IMR-90 (cell line): ENCODE results near the gene KANSL3. TPM values are rescaled to one million over a fixed set of nuclear protein-coding genes. Genes with fewer than 3 reads are reported as not detected.

Source experiments
- ATAC-seq: fragments of 200-7000 bp; cut with Tn5 transposase; 2 replicates; pipeline ENCODE4 v1.9.1; 2020; ENCODE audit warnings: low read depth, mild to moderate bottlenecking, moderate library complexity
- BruUV-seq: library from RNA; stranded (reverse); fragments of 400-500 nt; replicated peaks from 2 replicates; lab custom pipeline; 2021; lab: Mats Ljungman, UMichigan
- CTCF ChIA-PET: fragments of 300-600 bp; formaldehyde crosslinking; extraction: SDS; loops from one replicate; lab custom pipeline; 2021; ENCODE audit warnings: antibody characterized with exemption; lab: Yijun Ruan, JAX
- POLR2A ChIA-PET: fragments of 300-600 bp; sonication (Branson Sonifier 250); formaldehyde crosslinking; loops from one replicate; lab custom pipeline; 2022; ENCODE audit warnings: antibody characterized with exemption; ENCODE audit not compliant: unreplicated experiment; lab: Charles Lee
- DNase-seq: peaks from one replicate; pipeline ENCODE4 v3.0.0; 2013
- H2AFZ ChIP-seq: replicated peaks from 2 replicates; pipeline ENCODE3; 2013; ENCODE audit warnings: low read length, mild to moderate bottlenecking; ENCODE audit not compliant: poor library complexity
- H2AK5ac ChIP-seq: 2 replicates; pipeline ENCODE4 v1.6.1; 2013; ENCODE audit warnings: low read depth, low read length, inconsistent platforms
- H2AK9ac ChIP-seq: replicated peaks from 2 replicates; pipeline ENCODE3; 2013; ENCODE audit warnings: mild to moderate bottlenecking, low read depth, low read length, moderate library complexity; ENCODE audit not compliant: poor library complexity
- H2BK120ac ChIP-seq: 2 replicates; pipeline ENCODE4 v1.6.1; 2013; ENCODE audit warnings: low read depth, low read length, inconsistent platforms
- H2BK15ac ChIP-seq: 3 replicates; pipeline ENCODE4 v1.6.1; 2013; ENCODE audit warnings: low read depth, low read length, inconsistent platforms
- H2BK20ac ChIP-seq: 2 replicates; pipeline ENCODE4 v1.6.1; 2013; ENCODE audit warnings: low read depth, mild to moderate bottlenecking, inconsistent platforms, low read length, moderate library complexity
- H2BK5ac ChIP-seq: 2 replicates; pipeline ENCODE4 v1.6.1; 2013; ENCODE audit warnings: mild to moderate bottlenecking, low read depth, low read length, inconsistent platforms; ENCODE audit not compliant: poor library complexity, severe bottlenecking
- H3K14ac ChIP-seq: replicated peaks from 2 replicates; pipeline ENCODE4 v1.6.1; 2013; ENCODE audit warnings: low read depth, low read length, inconsistent platforms
- H3K18ac ChIP-seq: 2 replicates; pipeline ENCODE4 v1.6.1; 2013; ENCODE audit warnings: low read depth, low read length, control low read depth
- H3K23ac ChIP-seq: 2 replicates; pipeline ENCODE4 v1.6.1; 2013; ENCODE audit warnings: low read depth, low read length, inconsistent platforms
- H3K27ac ChIP-seq: 2 replicates; pipeline ENCODE4 v1.5.1; 2013; ENCODE audit warnings: mild to moderate bottlenecking, control low read depth, low read length; ENCODE audit not compliant: insufficient read depth
- H3K27me3 ChIP-seq: 2 replicates; pipeline ENCODE4 v1.6.1; 2013; ENCODE audit warnings: low read length; ENCODE audit not compliant: control insufficient read depth, insufficient read depth
- H3K36me3 ChIP-seq: 2 replicates; pipeline ENCODE4 v1.6.1; 2013; ENCODE audit warnings: low read length, mixed read lengths; ENCODE audit not compliant: control insufficient read depth, insufficient read depth
- H3K4ac ChIP-seq: 2 replicates; pipeline ENCODE4 v1.6.1; 2013; ENCODE audit warnings: low read depth, low read length, inconsistent platforms
- H3K4me1 ChIP-seq: 2 replicates; pipeline ENCODE4 v1.6.1; 2013; ENCODE audit warnings: low read length, mixed read lengths; ENCODE audit not compliant: control insufficient read depth, insufficient read depth
- H3K4me2 ChIP-seq: 2 replicates; pipeline ENCODE4 v1.6.1; 2013; ENCODE audit warnings: low read depth, mild to moderate bottlenecking, control low read depth, low read length, moderate library complexity
- H3K4me3 ChIP-seq: 2 replicates; pipeline ENCODE4 v1.5.1; 2013; ENCODE audit warnings: low read depth, mild to moderate bottlenecking, control low read depth, low read length, moderate library complexity; ENCODE audit not compliant: insufficient read depth
- H3K56ac ChIP-seq: 2 replicates; pipeline ENCODE4 v1.6.1; 2013; ENCODE audit warnings: low read length, inconsistent platforms; ENCODE audit not compliant: insufficient read depth; ENCODE audit errors: extremely low read depth
- H3K79me1 ChIP-seq, 2 experiments: 2 replicates each; pipeline ENCODE4 v1.6.1; 2013; ENCODE audit warnings: low read length in 2 of 2, inconsistent platforms in 1 of 2, low read depth in 1 of 2
- H3K9ac ChIP-seq: 2 replicates; pipeline ENCODE4 v1.6.1; 2013; ENCODE audit warnings: low read depth, low read length, control low read depth
- H3K9me1 ChIP-seq: 2 replicates; pipeline ENCODE4 v1.6.1; 2013; ENCODE audit warnings: low read length, inconsistent platforms; ENCODE audit not compliant: insufficient read depth
- H3K9me3 ChIP-seq: 2 replicates; pipeline ENCODE4 v1.6.1; 2013; ENCODE audit warnings: low read length; ENCODE audit not compliant: control insufficient read depth, insufficient read depth
- H4K20me1 ChIP-seq: 2 replicates; pipeline ENCODE4 v1.6.1; 2013; ENCODE audit warnings: low read length, inconsistent platforms; ENCODE audit not compliant: insufficient read depth
- H4K5ac ChIP-seq: 2 replicates; pipeline ENCODE4 v1.6.1; 2013; ENCODE audit warnings: mild to moderate bottlenecking, low read depth, low read length, control low read depth
- H4K8ac ChIP-seq, 2 experiments: 2 replicates each; pipeline ENCODE4 v1.6.1; 2013; ENCODE audit warnings: low read depth in 2 of 2, low read length in 2 of 2, control low read depth in 1 of 2, inconsistent platforms in 1 of 2
- H4K91ac ChIP-seq: 2 replicates; pipeline ENCODE4 v1.6.1; 2013; ENCODE audit warnings: low read depth, low read length, inconsistent platforms; ENCODE audit not compliant: insufficient read depth
- BHLHE40 ChIP-seq: fragments of 150-350 bp; IDR thresholded peaks from 2 replicates; pipeline ENCODE4 v1.6.1; 2016; ENCODE audit warnings: mild to moderate bottlenecking, low read depth, low read length
- MAFK ChIP-seq: IDR thresholded peaks from 2 replicates; pipeline ENCODE4 v1.6.1; 2012; ENCODE audit warnings: low read depth, low read length, improper control_type of control experiment
- POLR2A ChIP-seq: IDR thresholded peaks from 2 replicates; pipeline ENCODE4 v1.6.1; 2012; ENCODE audit warnings: mild to moderate bottlenecking, low read depth, low read length
- RFX5 ChIP-seq: IDR thresholded peaks from 2 replicates; pipeline ENCODE4 v1.8.0; 2012; ENCODE audit warnings: low read depth, mild to moderate bottlenecking, low read length, moderate library complexity
- WGBS, 2 experiments: methylation state at CpG; one replicate each; pipeline versions ENCODE4 v1.1.5 to v1.1.7; 2013; ENCODE audit warnings: missing lambda C conversion rate in 2 of 2; ENCODE audit not compliant: insufficient read length in 1 of 2; ENCODE audit errors: extremely low coverage in 2 of 2; 5-methylcytosine and 5-hydroxymethylcytosine counted together
- dilution Hi-C: fragments of 300-500 bp; cut with HindIII; formaldehyde crosslinking; loops from one replicate; pipeline ENCODE4 v1.14.3; 2018; ENCODE audit warnings: low sequenced_read_pairs; ENCODE audit not compliant: unreplicated experiment
- in situ Hi-C: fragments of 300-500 bp; cut with MboI; formaldehyde crosslinking; loops from 3 replicates; pipeline ENCODE4 v1.14.3; 2019; ENCODE audit warnings: low sequenced_read_pairs, inconsistent platforms, mixed read lengths
- intact Hi-C: fragments of 100-400 bp; cut with micrococcal nuclease; formaldehyde crosslinking; loops from 2 replicates; pipeline ENCODE4 v1.10.0; 2022
- polyA plus RNA-seq, 3 experiments: library from polyadenylated mRNA; depleted of rRNA; stranded (reverse); fragments of >200 nt; gene quantifications; 2 replicates each; pipeline ENCODE4 v1.2.3, GENCODE V29; 2012; ENCODE audit warnings: low replicate concordance in 1 of 3
- total RNA-seq: library from RNA; depleted of rRNA; stranded (reverse); fragments of >200 nt; gene quantifications from 2 replicates; pipeline ENCODE4 v1.2.3, GENCODE V29; 2012

Gene KANSL3
- total and polyA plus RNA-seq, 2 of the 4 experiments (the other 2 are of a cell fraction): 22.2 to 26.3 TPM

- POLR2A ChIA-PET: no interaction called here
- H3K14ac ChIP-seq: no peak overlapping the region
- no peak overlapping the region for H2BK20ac ChIP-seq
- no peak for DNase-seq
- WGBS, 2 experiments: no CpG with 5 or more reads among the region's 3 CpGs
- H2BK120ac ChIP-seq: no peak overlapping the region
- H3K56ac ChIP-seq: no peak overlapping the region
- H3K27ac ChIP-seq: no peak overlapping the region
- no peak overlapping the region for H3K18ac ChIP-seq
- no peak overlapping the region for H2AK5ac ChIP-seq
- no peak overlapping the region for H4K8ac ChIP-seq
- no peak for TF ChIP-seq MAFK
- no peak for TF ChIP-seq RFX5
- TF ChIP-seq POLR2A: no peak
- TF ChIP-seq BHLHE40: no peak
- H4K91ac ChIP-seq: no peak overlapping the region
- no peak overlapping the region for H3K9ac ChIP-seq
- dilution Hi-C loops: no loop called here
- in situ Hi-C loops: no loop called here
- no peak overlapping the region for H2BK5ac ChIP-seq
- CTCF ChIA-PET: interaction anchor here (1.1 kb wide), 1 partner anchor 10 kb away, joined by 3 read pairs; no protein-coding TSS in a partner anchor
- H3K36me3 ChIP-seq: no peaks in the 10 kb centered on the region
- H3K4me1 ChIP-seq: no peaks in the 10 kb centered on the region
- H2BK15ac ChIP-seq: no peak overlapping the region
- no peaks in the 10 kb centered on the region for H3K79me1 ChIP-seq
- no peak overlapping the region for H2AFZ ChIP-seq
- H3K23ac ChIP-seq: no peak overlapping the region
- no TSS peak for BruUV-seq
- no peak overlapping the region for H3K4ac ChIP-seq
- peaks cover 3% of the 10 kb centered on the region; the same call in 1 of the 2 replicates for H3K9me3 ChIP-seq
- H4K20me1 ChIP-seq: no peaks in the 10 kb centered on the region
- H4K5ac ChIP-seq: no peak overlapping the region
- H3K27me3 ChIP-seq: peaks cover 4% of the 10 kb centered on the region; the same call in 1 of the 2 replicates
- peak overlapping the region; percentile 1 for H2AK9ac ChIP-seq
- intact Hi-C loops: no loop called here
- no peak for ATAC-seq
- no peak overlapping the region for H3K4me2 ChIP-seq
- no peak overlapping the region for H3K4me3 ChIP-seq
- H3K9me1 ChIP-seq: no peaks in the 10 kb centered on the region
Observed at GRCh38 chr2:96564563-96564962, 73.5 kb downstream of the KANSL3 start.
